Astrocyte (in vitro differentiated cells and primary cell): Measurements from ENCODE around the gene GFOD1.

Experiments
- CTCF ChIP-seq: IDR thresholded peaks from 2 replicates; pipeline ENCODE4 v1.5.1; 2011; ENCODE audit warnings: low read depth, mild to moderate bottlenecking, inconsistent platforms, low read length, moderate library complexity; ENCODE audit not compliant: insufficient read depth
- EZH2 ChIP-seq: IDR thresholded peaks from 2 replicates; pipeline ENCODE4 v1.6.1; 2012; ENCODE audit warnings: mild to moderate bottlenecking, low read length, inconsistent platforms; ENCODE audit not compliant: insufficient read depth

- TF ChIP-seq CTCF, result no peak
- TF ChIP-seq EZH2, result no peak
Measured at GRCh38 chr6:13534536-13534935, 47.1 kb upstream of the GFOD1 start.
